ENCODE results near the gene AKAP8. TPM values are rescaled to one million over a fixed set of nuclear protein-coding genes. Genes with fewer than 3 reads are reported as not detected.
A peak's percentile ranks its signal among the peaks of the same experiment; 100 is the strongest.

Gene AKAP8
- total RNA-seq, 1 donor from 2014 or later = 17.0 TPM

GRCh38 chr19:15332311-15332996 is 47.1 kb downstream of the AKAP8 start, which contains the start of gene BRD4:
TSS of gene BRD4 (minus strand) at chr19:15332539. CDS start at chr19:15273099, 59,440 bp downstream.
- peaks cover 13 to 58% of the 10 kb centered on the region in 2 donors for H3K4me1 ChIP-seq
- intact Hi-C loops (cut with DNase I) = loop anchor here (2.0 to 5.0 kb wide), 3 partner anchors 46 to 225 kb away; partner anchors contain the start of genes AKAP8 and SYDE1

DNA sequence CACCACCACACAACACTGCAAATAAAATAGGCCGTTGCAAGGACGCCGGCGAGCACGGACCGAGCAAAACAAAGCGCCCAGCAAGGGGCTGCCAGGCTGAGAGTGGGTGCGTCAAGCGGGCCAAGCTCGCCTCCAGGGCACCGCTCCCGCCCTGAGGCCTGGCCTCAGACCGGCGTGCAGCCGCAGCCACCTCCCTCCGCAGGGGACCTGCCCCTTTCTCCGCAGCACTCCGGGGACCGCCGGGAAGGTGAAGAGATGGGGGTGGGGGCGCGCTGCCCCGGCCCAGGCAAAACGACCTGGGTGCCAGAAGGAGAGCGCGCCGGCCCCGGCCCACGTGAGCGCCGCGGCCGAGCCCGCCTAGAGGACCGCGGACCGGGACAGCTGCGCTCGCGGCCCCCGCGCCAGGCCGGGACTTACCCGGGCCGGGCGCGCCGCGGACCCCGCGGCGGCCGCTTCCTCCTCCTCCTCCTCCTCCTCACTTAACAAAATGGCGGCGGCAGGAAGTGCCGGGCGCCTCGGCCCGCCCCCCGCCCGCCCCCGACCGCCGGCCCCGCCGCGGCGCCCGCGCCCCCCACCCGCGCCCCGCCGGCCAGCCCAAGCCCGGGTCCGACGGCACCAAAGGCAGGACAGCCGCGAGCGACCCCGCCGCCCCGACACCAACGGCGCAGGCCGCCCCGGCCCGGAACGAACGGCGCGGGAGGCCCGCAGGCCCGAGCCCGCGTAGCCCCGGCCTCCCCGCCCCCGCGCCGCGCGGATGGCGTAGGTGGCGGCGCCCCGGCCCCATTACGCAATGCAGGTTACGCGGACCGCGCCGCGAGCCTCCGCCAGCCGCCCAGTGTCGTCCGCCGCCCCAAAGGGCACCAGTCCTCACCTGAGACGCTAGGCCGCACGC is 47.9 kb downstream of the AKAP8 start:
- no peaks in the 10 kb centered on the region for H3K36me3 ChIP-seq
- peaks cover 13 to 62% of the 10 kb centered on the region in 2 donors for H3K4me1 ChIP-seq
- no peaks in the 10 kb centered on the region for H3K27me3 ChIP-seq
- peak overlapping the region; percentile 94 to 98 for H3K27ac ChIP-seq
- no peak for TF ChIP-seq CTCF (IDR thresholded peaks at IDR 0.05)
- no peak for DNase-seq (ENCODE audit: low spot score in 2 of 2)
- H3K4me3 ChIP-seq = peak overlapping the region; percentile 97 to 98
- H3K9me3 ChIP-seq = no peaks in the 10 kb centered on the region
- intact Hi-C loops (cut with DNase I) = loop anchor here (2.0 to 5.0 kb wide), 5 partner anchors 47 to 224 kb away; partner anchors contain the start of genes AKAP8 and SYDE1

More at GRCh38 chr19:15332311-15332996, 47.1 kb downstream of the AKAP8 start, which contains the start of gene BRD4:
- Histone ChIP-seq H3K36me3 (no peaks in the 10 kb centered on the region), H3K9me3 (no peaks in the 10 kb centered on the region), H3K4me3 (peak within 1 kb of the TSS; percentile 97 to 98), H3K27me3 (no peaks in the 10 kb centered on the region), H3K27ac (peak within 1 kb of the TSS; percentile 94 to 98)
- peak in 1 of 2 donors; percentile 80 for DNase-seq (ENCODE audit: low spot score in 2 of 2)
- TF ChIP-seq CTCF (IDR thresholded peaks at IDR 0.05) = no peak

GRCh38 chr19:15330801-15331418 is 48.7 kb downstream of the AKAP8 start:
- Histone ChIP-seq H3K4me1 (peaks cover 10 to 64% of the 10 kb centered on the region in 2 donors), H3K27ac (peak overlapping the region; percentile 94 to 98), H3K27me3 (no peaks in the 10 kb centered on the region), H3K36me3 (no peaks in the 10 kb centered on the region), H3K9me3 (no peaks in the 10 kb centered on the region), H3K4me3 (peak overlapping the region; percentile 97 to 98)
- intact Hi-C loops (cut with DNase I) = loop anchor here (2.0 to 5.0 kb wide), 4 partner anchors 66 to 224 kb away; partner anchors contain the start of gene SYDE1
- TF ChIP-seq CTCF (IDR thresholded peaks at IDR 0.05) = no peak
- peak in 1 of 2 donors; percentile 76 for DNase-seq (ENCODE audit: low spot score in 2 of 2)

DNA sequence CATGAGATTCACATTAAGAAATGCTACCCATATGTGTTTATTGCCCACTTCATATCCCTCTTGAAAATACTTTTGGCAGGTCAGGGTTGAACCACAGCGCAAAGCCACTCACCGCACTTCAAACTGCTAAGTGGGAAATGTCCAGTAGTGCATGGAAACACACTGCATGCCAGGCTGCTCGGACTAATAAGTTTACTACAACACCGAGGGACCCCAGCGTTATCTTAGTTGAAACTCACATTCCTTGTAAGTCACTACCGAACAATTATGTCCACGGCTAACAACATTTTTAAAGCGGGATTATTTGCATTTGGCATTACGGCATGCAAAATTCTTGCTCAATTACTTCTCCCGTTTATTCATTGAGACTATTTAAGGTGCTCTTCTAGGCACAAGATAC is 51.3 kb downstream of the AKAP8 start:
- no peaks in the 10 kb centered on the region for H3K9me3 ChIP-seq
- no peak overlapping the region for H3K27ac ChIP-seq
- intact Hi-C loops (cut with DNase I) = loop anchor here (5.0 kb wide), 1 partner anchor 46 kb away; no protein-coding TSS in a partner anchor
- peaks cover 18 to 78% of the 10 kb centered on the region in 2 donors for H3K4me1 ChIP-seq
- DNase-seq (ENCODE audit: low spot score in 2 of 2) = no peak
- H3K27me3 ChIP-seq = no peaks in the 10 kb centered on the region
- no peak overlapping the region for H3K4me3 ChIP-seq
- H3K36me3 ChIP-seq = no peaks in the 10 kb centered on the region
- TF ChIP-seq CTCF (IDR thresholded peaks at IDR 0.05) = no peak

Measured in ascending aorta (tissue), 2 donors.